ENCODE measurements around the gene NFIB. TPM values are rescaled to one million over a fixed set of nuclear protein-coding genes. Genes with fewer than 3 reads are reported as not detected.

The NFIB gene
- total and polyA plus RNA-seq, 2 experiments from 2014 or later = 5.7 to 13.9 TPM

GRCh38 chr9:14080959-14081542 lies 232.9 kb downstream of the NFIB start:
- Histone ChIP-seq H3K27ac (no peak overlapping the region), H3K4me1 (ENCODE audit: low read depth) (peaks cover 6% of the 10 kb centered on the region), H3K4me3 (no peak overlapping the region), H3K36me3 (no peaks in the 10 kb centered on the region), H3K27me3 (no peaks in the 10 kb centered on the region), H3K9me3 (ENCODE audit: low read depth) (no peaks in the 10 kb centered on the region)
- no peak for TF ChIP-seq CTCF (IDR thresholded peaks at IDR 0.05; ENCODE audit: low read depth, low read length)
- peak in 1 of 2 donors; percentile 33 for DNase-seq (ENCODE audit: low read depth in 1 of 2, low spot score in 1 of 2)

GRCh38 chr9:14079440-14079839 lies 234.5 kb downstream of the NFIB start:
- DNase-seq (ENCODE audit: low read depth in 1 of 2, low spot score in 1 of 2) = no peak
- H3K27me3 ChIP-seq = no peaks in the 10 kb centered on the region
- H3K4me1 ChIP-seq (ENCODE audit: low read depth) = peaks cover under 1% of the 10 kb centered on the region
- no peaks in the 10 kb centered on the region for H3K36me3 ChIP-seq
- no peak for TF ChIP-seq CTCF (IDR thresholded peaks at IDR 0.05; ENCODE audit: low read depth, low read length)
- H3K4me3 ChIP-seq = no peak overlapping the region
- no peaks in the 10 kb centered on the region for H3K9me3 ChIP-seq (ENCODE audit: low read depth)
- H3K27ac ChIP-seq = no peak overlapping the region

GRCh38 chr9:14077672-14078071 lies 236.3 kb downstream of the NFIB start:
- TF ChIP-seq CTCF (IDR thresholded peaks at IDR 0.05; ENCODE audit: low read depth, low read length) = no peak
- Histone ChIP-seq H3K36me3 (no peaks in the 10 kb centered on the region), H3K4me3 (no peak overlapping the region), H3K4me1 (ENCODE audit: low read depth) (no peaks in the 10 kb centered on the region), H3K27ac (no peak overlapping the region), H3K27me3 (no peaks in the 10 kb centered on the region), H3K9me3 (ENCODE audit: low read depth) (no peaks in the 10 kb centered on the region)
- DNase-seq (ENCODE audit: low read depth in 1 of 2, low spot score in 1 of 2) = no peak

GRCh38 chr9:14075218-14075617 lies 238.7 kb downstream of the NFIB start:
- Histone ChIP-seq H3K36me3 (no peaks in the 10 kb centered on the region), H3K9me3 (ENCODE audit: low read depth) (no peaks in the 10 kb centered on the region), H3K27ac (no peak overlapping the region), H3K27me3 (no peaks in the 10 kb centered on the region), H3K4me3 (no peak overlapping the region), H3K4me1 (ENCODE audit: low read depth) (no peaks in the 10 kb centered on the region)
- DNase-seq (ENCODE audit: low read depth in 1 of 2, low spot score in 1 of 2) = no peak
- no peak for TF ChIP-seq CTCF (IDR thresholded peaks at IDR 0.05; ENCODE audit: low read depth, low read length)

GRCh38 chr9:14072850-14073249 lies 241.1 kb downstream of the NFIB start:
- no peak overlapping the region for H3K27ac ChIP-seq
- no peaks in the 10 kb centered on the region for H3K27me3 ChIP-seq
- no peak for DNase-seq (ENCODE audit: low read depth in 1 of 2, low spot score in 1 of 2)
- H3K9me3 ChIP-seq (ENCODE audit: low read depth) = no peaks in the 10 kb centered on the region
- H3K36me3 ChIP-seq = no peaks in the 10 kb centered on the region
- H3K4me1 ChIP-seq (ENCODE audit: low read depth) = no peaks in the 10 kb centered on the region
- no peak for TF ChIP-seq CTCF (IDR thresholded peaks at IDR 0.05; ENCODE audit: low read depth, low read length)
- no peak overlapping the region for H3K4me3 ChIP-seq

All from cardiac muscle cell (in vitro differentiated cells and primary cell).